Astrocyte (in vitro differentiated cells and primary cell): Measurements from ENCODE around the gene TYW3. TPM values are rescaled to one million over a fixed set of nuclear protein-coding genes. Genes with fewer than 3 reads are reported as not detected.

ENCODE experiments used
- DNase-seq: peaks from one replicate; pipeline ENCODE4 v3.0.0-alpha.2; 2010; ENCODE audit warnings: low read depth
- FAIRE-seq: peaks from 2 replicates; lab custom pipeline; 2011; peaks lifted over from hg19 to GRCh38; lab: Jason Lieb, UNC
- H2AFZ ChIP-seq: 2 replicates; pipeline ENCODE4 v1.6.0; 2012; ENCODE audit warnings: low read depth, low read length, inconsistent platforms
- H3K27ac ChIP-seq: 2 replicates; pipeline ENCODE4 v1.5.1; 2011; ENCODE audit warnings: low read depth, low read length, inconsistent platforms
- H3K27me3 ChIP-seq: 2 replicates; pipeline ENCODE4 v1.6.0; 2011; ENCODE audit warnings: low read length, inconsistent platforms; ENCODE audit not compliant: insufficient read depth
- H3K36me3 ChIP-seq: 2 replicates; pipeline ENCODE4 v1.5.1; 2011; ENCODE audit warnings: low read length, inconsistent platforms; ENCODE audit not compliant: insufficient read depth
- H3K4me1 ChIP-seq: 2 replicates; pipeline ENCODE4 v1.5.1; 2011; ENCODE audit warnings: low read length, inconsistent platforms; ENCODE audit not compliant: insufficient read depth
- H3K4me2 ChIP-seq: 2 replicates; pipeline ENCODE4 v1.6.0; 2012; ENCODE audit warnings: low read length, inconsistent platforms
- H3K4me3 ChIP-seq: 2 replicates; pipeline ENCODE4 v1.5.1; 2011; ENCODE audit warnings: low read depth, mild to moderate bottlenecking, low read length, inconsistent platforms; ENCODE audit not compliant: insufficient read depth
- H3K79me2 ChIP-seq: 2 replicates; pipeline ENCODE4 v1.6.0; 2012; ENCODE audit warnings: mild to moderate bottlenecking, low read length, inconsistent platforms; ENCODE audit not compliant: insufficient read depth
- H3K9ac ChIP-seq: 2 replicates; pipeline ENCODE4 v1.6.0; 2012; ENCODE audit warnings: mild to moderate bottlenecking, low read length, inconsistent platforms
- H3K9me3 ChIP-seq: 2 replicates; pipeline ENCODE4 v1.5.1; 2012; ENCODE audit warnings: low read depth, mild to moderate bottlenecking, low read length, inconsistent platforms; ENCODE audit not compliant: insufficient read depth
- H4K20me1 ChIP-seq: 2 replicates; pipeline ENCODE4 v1.6.0; 2012; ENCODE audit warnings: low read length, inconsistent platforms; ENCODE audit not compliant: insufficient read depth
- H3K27ac Mint-ChIP-seq: one replicate; pipeline ENCODE4 v1.8.0; 2021; ENCODE audit warnings: mild to moderate bottlenecking, mixed read lengths; ENCODE audit not compliant: unreplicated experiment
- H3K27me3 Mint-ChIP-seq: one replicate; pipeline ENCODE4 v1.8.0; 2021; ENCODE audit warnings: low read depth, mixed read lengths; ENCODE audit not compliant: unreplicated experiment
- H3K36me3 Mint-ChIP-seq: one replicate; pipeline ENCODE4 v1.8.0; 2021; ENCODE audit warnings: low read depth, mixed read lengths; ENCODE audit not compliant: unreplicated experiment
- H3K4me1 Mint-ChIP-seq: one replicate; pipeline ENCODE4 v1.8.0; 2021; ENCODE audit warnings: low read depth, mixed read lengths; ENCODE audit not compliant: unreplicated experiment
- H3K4me3 Mint-ChIP-seq: one replicate; pipeline ENCODE4 v1.8.0; 2021; ENCODE audit warnings: mild to moderate bottlenecking, moderate library complexity, mixed read lengths; ENCODE audit not compliant: unreplicated experiment
- H3K9me3 Mint-ChIP-seq: one replicate; pipeline ENCODE4 v1.8.0; 2021; ENCODE audit warnings: mild to moderate bottlenecking, mixed read lengths; ENCODE audit not compliant: unreplicated experiment
- EZH2 ChIP-seq: IDR thresholded peaks from 2 replicates; pipeline ENCODE4 v1.6.1; 2012; ENCODE audit warnings: mild to moderate bottlenecking, low read length, inconsistent platforms; ENCODE audit not compliant: insufficient read depth
- total RNA-seq: library from RNA; stranded (reverse); gene quantifications from 2 replicates; pipeline ENCODE4 v1.2.1, GENCODE V29; 2021
- TF ChIP-seq, protein P1 (sequence below): IDR thresholded peaks from 2 replicates; pipeline ENCODE4 v1.5.1; 2011; ENCODE audit warnings: low read depth, mild to moderate bottlenecking, inconsistent platforms, low read length, moderate library complexity; ENCODE audit not compliant: insufficient read depth

The TYW3 gene
- total RNA-seq, 1 donor from 2014 or later, result 19.4 TPM

DNA sequence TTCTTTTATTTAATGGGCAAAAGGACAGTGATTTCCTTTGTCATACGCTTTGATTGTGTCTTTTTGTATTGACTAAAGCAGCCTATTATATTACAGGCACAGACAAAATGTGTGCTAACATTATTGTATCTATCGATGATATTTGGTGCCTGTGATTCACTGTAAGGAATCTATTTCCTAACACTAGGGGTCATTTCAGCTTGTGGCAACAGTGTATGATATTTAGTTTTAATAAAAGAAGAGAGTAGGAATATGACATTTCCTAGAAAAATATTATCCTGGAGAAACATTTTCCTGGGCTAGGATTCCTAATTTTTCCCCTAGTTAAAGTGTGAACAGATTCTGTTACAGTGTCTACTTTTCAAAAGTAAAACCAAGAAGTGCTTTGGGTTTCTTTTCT is 42.8 kb downstream of the TYW3 start:
- Histone ChIP-seq H3K79me2 (no peaks in the 10 kb centered on the region), H4K20me1 (no peaks in the 10 kb centered on the region), H3K4me1 (no peaks in the 10 kb centered on the region), H3K9me3 (no peaks in the 10 kb centered on the region), H3K27me3 (no peaks in the 10 kb centered on the region), H2AFZ (no peak overlapping the region), H3K4me3 (no peak overlapping the region), H3K36me3 (no peaks in the 10 kb centered on the region), H3K4me2 (no peak overlapping the region), H3K27ac (no peak overlapping the region), H3K9ac (no peak overlapping the region)
- Mint-ChIP-seq H3K27ac (no peak overlapping the region), H3K9me3 (no peaks in the 10 kb centered on the region), H3K27me3 (no peaks in the 10 kb centered on the region), H3K36me3 (no peaks in the 10 kb centered on the region), H3K4me3 (no peak overlapping the region), H3K4me1 (peaks cover 7% of the 10 kb centered on the region)
- TF ChIP-seq EZH2, result no peak
- TF ChIP-seq, protein P1, sequence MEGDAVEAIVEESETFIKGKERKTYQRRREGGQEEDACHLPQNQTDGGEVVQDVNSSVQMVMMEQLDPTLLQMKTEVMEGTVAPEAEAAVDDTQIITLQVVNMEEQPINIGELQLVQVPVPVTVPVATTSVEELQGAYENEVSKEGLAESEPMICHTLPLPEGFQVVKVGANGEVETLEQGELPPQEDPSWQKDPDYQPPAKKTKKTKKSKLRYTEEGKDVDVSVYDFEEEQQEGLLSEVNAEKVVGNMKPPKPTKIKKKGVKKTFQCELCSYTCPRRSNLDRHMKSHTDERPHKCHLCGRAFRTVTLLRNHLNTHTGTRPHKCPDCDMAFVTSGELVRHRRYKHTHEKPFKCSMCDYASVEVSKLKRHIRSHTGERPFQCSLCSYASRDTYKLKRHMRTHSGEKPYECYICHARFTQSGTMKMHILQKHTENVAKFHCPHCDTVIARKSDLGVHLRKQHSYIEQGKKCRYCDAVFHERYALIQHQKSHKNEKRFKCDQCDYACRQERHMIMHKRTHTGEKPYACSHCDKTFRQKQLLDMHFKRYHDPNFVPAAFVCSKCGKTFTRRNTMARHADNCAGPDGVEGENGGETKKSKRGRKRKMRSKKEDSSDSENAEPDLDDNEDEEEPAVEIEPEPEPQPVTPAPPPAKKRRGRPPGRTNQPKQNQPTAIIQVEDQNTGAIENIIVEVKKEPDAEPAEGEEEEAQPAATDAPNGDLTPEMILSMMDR, result no peak
- FAIRE-seq (no peak), DNase-seq (no peak)

DNA sequence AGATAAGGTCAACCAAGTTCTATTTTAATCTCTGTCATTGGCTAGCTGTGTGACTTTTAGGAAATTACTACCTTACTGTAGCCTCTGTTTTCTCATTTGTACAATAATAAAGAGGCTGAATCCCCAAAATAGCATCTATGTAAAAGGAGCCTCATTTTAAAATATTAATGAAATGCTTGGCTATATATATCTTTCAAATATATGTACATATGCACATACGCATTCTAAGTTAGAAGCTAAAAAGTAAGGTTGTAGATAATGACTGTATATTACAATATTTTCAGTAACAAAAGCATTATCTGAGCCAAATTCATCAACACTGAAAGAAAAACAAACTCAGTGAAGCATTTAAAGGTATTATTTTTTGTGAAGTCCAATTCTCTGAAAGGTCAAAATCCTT is 44.6 kb downstream of the TYW3 start:
- Histone ChIP-seq H3K27ac (no peak overlapping the region), H3K27me3 (no peaks in the 10 kb centered on the region), H3K9ac (no peak overlapping the region), H3K4me1 (no peaks in the 10 kb centered on the region), H3K4me3 (no peak overlapping the region), H3K79me2 (no peaks in the 10 kb centered on the region), H3K9me3 (no peaks in the 10 kb centered on the region), H4K20me1 (no peaks in the 10 kb centered on the region), H3K36me3 (no peaks in the 10 kb centered on the region), H2AFZ (no peak overlapping the region), H3K4me2 (no peak overlapping the region)
- H3K4me1 Mint-ChIP-seq, result peaks cover 7% of the 10 kb centered on the region
- no peak for FAIRE-seq
- H3K27me3 Mint-ChIP-seq, result no peaks in the 10 kb centered on the region
- no peaks in the 10 kb centered on the region for H3K9me3 Mint-ChIP-seq
- no peak for DNase-seq
- H3K4me3 Mint-ChIP-seq, result no peak overlapping the region
- H3K27ac Mint-ChIP-seq, result no peak overlapping the region
- TF ChIP-seq EZH2, result no peak
- TF ChIP-seq, protein P1, result no peak
- H3K36me3 Mint-ChIP-seq, result no peaks in the 10 kb centered on the region

DNA sequence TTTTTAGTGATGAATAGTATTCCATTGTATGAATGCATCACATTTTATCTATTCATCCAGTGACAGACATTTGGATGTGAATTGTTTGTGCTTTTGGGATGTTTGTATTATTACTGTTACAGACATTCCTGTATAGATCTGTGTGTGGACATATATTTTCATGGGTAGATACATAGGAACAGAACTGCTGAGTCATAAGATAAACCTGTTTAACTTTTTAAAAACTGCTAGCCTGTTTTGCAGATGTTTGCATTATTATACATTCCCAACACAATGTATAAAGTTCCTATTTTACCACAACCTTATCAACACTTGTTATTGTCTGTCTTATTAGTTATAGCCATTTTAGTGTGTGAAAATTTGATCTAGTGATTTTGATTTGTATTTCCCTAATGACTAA is 46.8 kb downstream of the TYW3 start:
- Mint-ChIP-seq H3K36me3 (no peaks in the 10 kb centered on the region), H3K27ac (no peak overlapping the region), H3K9me3 (no peaks in the 10 kb centered on the region), H3K4me1 (peaks cover 7% of the 10 kb centered on the region), H3K4me3 (no peak overlapping the region), H3K27me3 (no peaks in the 10 kb centered on the region)
- no peak for TF ChIP-seq EZH2
- TF ChIP-seq, protein P1, result no peak
- no peak overlapping the region for H3K27ac ChIP-seq
- no peaks in the 10 kb centered on the region for H3K9me3 ChIP-seq
- no peaks in the 10 kb centered on the region for H3K79me2 ChIP-seq
- no peaks in the 10 kb centered on the region for H3K27me3 ChIP-seq
- no peak overlapping the region for H3K9ac ChIP-seq
- FAIRE-seq (no peak), DNase-seq (no peak)
- no peak overlapping the region for H3K4me3 ChIP-seq
- no peaks in the 10 kb centered on the region for H4K20me1 ChIP-seq
- no peak overlapping the region for H2AFZ ChIP-seq
- H3K4me2 ChIP-seq, result no peak overlapping the region
- H3K36me3 ChIP-seq, result no peaks in the 10 kb centered on the region
- no peaks in the 10 kb centered on the region for H3K4me1 ChIP-seq
